Effector memory CD4-positive, alpha-beta T cell (primary cell): ENCODE data around the gene ASMTL.
"Not testable (repeated sequence)": the region's sequence is repeated elsewhere in the genome, so short reads cannot be mapped to it uniquely, and the experiment has no call there.

Experiments
- DNase-seq, 3 donors: peaks; one replicate each; pipeline ENCODE4 v3.0.0-alpha.2; 2020
- H3K27ac ChIP-seq: 2 replicates; pipeline ENCODE4 v1.7.0; 2013; ENCODE audit warnings: mild to moderate bottlenecking, low read length, moderate library complexity; ENCODE audit not compliant: insufficient read depth, poor library complexity, severe bottlenecking
- H3K27me3 ChIP-seq: replicated peaks from 2 replicates; pipeline ENCODE4 v1.7.0; 2013; ENCODE audit warnings: mild to moderate bottlenecking, low read length; ENCODE audit not compliant: insufficient read depth, control insufficient read depth, poor library complexity, severe bottlenecking
- H3K36me3 ChIP-seq: 2 replicates; pipeline ENCODE4 v1.7.0; 2013; ENCODE audit warnings: mild to moderate bottlenecking, low read length, moderate library complexity; ENCODE audit not compliant: control insufficient read depth, insufficient read depth
- H3K4me1 ChIP-seq: 2 replicates; pipeline ENCODE4 v1.7.0; 2013; ENCODE audit warnings: low read length, mild to moderate bottlenecking; ENCODE audit not compliant: control insufficient read depth, insufficient read depth, poor library complexity, severe bottlenecking
- H3K4me3 ChIP-seq: 2 replicates; pipeline ENCODE4 v1.7.0; 2013; ENCODE audit warnings: low read length, low read depth, mild to moderate bottlenecking; ENCODE audit not compliant: insufficient read depth, poor library complexity, severe bottlenecking
- H3K9me3 ChIP-seq: 2 replicates; pipeline ENCODE4 v1.7.0; 2013; ENCODE audit warnings: mild to moderate bottlenecking, low read length, moderate library complexity; ENCODE audit not compliant: control insufficient read depth

The ASMTL gene

DNA sequence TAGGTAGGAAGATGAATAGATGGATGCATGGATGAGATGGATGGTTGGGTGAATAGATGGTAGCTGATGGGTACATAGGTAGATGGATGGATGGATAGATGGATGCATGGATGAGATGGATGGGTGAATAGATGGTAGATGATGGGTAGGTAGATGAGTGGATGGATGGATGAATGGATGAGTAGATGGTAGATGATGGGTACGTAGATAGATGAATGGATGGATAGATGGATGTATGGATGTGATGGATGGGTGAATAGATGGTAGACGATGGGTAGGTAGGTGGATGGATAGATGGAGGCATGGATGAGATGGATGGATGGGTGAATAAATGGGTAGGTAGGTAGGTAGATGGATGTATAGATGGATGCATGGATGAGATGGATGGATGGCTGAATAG, 46.9 kb downstream of the ASMTL start:
- DNase-seq, H3K4me3 ChIP-seq, H3K9me3 ChIP-seq, H3K27ac ChIP-seq, H3K4me1 ChIP-seq, H3K27me3 ChIP-seq: not testable (repeated sequence)
- peaks cover 53% of the 10 kb centered on the region for H3K36me3 ChIP-seq

DNA sequence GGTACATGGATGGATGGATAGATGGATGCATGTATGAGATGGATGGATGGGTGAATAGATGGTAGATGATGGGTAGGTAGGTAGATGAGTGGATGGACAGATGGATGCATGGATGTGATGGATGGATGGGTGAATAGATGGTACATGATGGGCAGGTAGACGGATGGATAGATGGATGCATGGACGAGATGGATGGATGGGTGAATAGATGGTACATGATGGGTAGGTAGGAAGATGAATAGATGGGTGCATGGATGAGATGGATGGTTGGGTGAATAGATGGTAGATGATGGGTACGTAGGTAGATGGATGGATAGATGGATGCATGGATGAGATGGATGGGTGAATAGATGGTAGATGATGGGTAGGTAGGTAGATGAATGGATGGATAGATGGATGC, 48.8 kb downstream of the ASMTL start:
- not testable (repeated sequence) for H3K27ac ChIP-seq, H3K4me1 ChIP-seq, H3K9me3 ChIP-seq, H3K27me3 ChIP-seq, H3K4me3 ChIP-seq, DNase-seq
- H3K36me3 ChIP-seq: peaks cover 53% of the 10 kb centered on the region

- DNase-seq: no peak
- no peak overlapping the region for H3K27ac ChIP-seq
- no peaks in the 10 kb centered on the region for H3K9me3 ChIP-seq
- H3K36me3 ChIP-seq: peaks cover 53% of the 10 kb centered on the region
- H3K4me1 ChIP-seq: no peaks in the 10 kb centered on the region
- no peak overlapping the region for H3K4me3 ChIP-seq
- no peaks in the 10 kb centered on the region for H3K27me3 ChIP-seq
Measured at GRCh38 chrX:1403228-1403627, 49.5 kb downstream of the ASMTL start.

DNA sequence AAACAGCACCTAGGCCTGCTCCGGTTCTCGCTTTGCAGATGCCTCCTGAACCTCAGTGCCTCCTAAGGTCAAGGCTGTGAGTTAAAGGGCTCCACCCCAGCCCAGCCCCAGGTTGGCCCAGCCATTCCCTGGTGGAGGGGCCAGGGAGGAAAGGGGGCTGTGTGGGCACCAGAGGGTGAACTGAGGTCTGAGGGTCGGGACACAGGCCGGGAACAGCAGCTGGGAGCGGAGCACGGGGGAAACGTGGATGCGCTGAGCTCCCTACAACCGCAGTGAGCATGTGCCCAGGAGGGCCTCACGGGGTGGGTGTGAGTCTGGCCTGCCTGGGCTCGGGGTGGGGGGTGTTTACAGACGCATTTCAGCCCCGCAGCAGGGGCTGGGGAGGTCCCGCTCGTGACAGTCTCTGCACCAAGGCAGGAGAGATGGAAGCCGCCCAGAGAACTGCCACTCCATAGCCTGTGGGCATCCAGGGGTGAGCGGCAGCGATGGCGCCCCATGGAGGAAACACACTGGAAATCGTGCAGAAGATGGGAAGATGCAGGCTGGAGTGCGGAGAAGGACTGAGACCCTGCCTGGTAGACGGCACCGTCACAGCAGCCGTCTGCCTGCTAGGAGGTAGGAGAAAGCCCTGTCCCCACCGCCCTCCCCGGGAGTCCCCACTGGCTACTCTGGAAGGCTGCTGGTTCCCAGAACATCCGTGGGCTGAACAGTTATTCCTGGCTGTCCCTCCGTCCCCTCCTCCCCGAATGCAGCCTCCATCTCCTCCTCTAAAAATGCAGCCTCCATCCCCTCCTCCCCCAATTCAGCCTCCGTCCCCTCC, 50.9 kb downstream of the ASMTL start:
- peaks cover 42% of the 10 kb centered on the region for H3K36me3 ChIP-seq
- no peaks in the 10 kb centered on the region for H3K4me1 ChIP-seq
- H3K27ac ChIP-seq: no peak overlapping the region
- H3K4me3 ChIP-seq: no peak overlapping the region
- H3K9me3 ChIP-seq: no peaks in the 10 kb centered on the region
- no peak for DNase-seq
- H3K27me3 ChIP-seq: no peaks in the 10 kb centered on the region

GRCh38 chrX:1400742-1401471, 51.8 kb downstream of the ASMTL start:
- Histone ChIP-seq H3K4me3 (no peak overlapping the region), H3K9me3 (no peaks in the 10 kb centered on the region), H3K36me3 (peaks cover 33% of the 10 kb centered on the region), H3K27ac (no peak overlapping the region), H3K4me1 (no peaks in the 10 kb centered on the region), H3K27me3 (no peaks in the 10 kb centered on the region)
- DNase-seq: no peak

DNA sequence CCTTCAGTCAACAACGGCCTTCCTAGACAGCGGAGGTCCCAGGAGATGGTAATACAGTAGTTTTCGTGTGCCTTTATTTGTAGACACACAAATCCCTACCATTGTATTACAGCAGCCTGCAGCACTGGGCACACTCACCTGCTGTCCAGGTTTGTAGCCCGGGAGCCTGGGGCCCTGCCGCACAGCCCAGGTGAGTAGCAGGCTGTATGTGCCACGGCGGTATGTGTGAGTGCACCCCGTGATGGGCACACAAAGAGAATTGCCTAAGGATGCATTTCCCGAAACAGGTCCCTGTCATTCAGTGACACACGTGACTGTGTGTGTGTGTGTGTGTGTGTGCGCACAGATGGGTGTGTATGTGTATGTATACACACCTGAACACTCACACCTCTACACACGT, 52.7 kb downstream of the ASMTL start:
- H3K27me3 ChIP-seq: no peaks in the 10 kb centered on the region
- H3K36me3 ChIP-seq: peaks cover 25% of the 10 kb centered on the region
- H3K4me1 ChIP-seq: no peaks in the 10 kb centered on the region
- no peak for DNase-seq
- no peak overlapping the region for H3K27ac ChIP-seq
- no peak overlapping the region for H3K4me3 ChIP-seq
- H3K9me3 ChIP-seq: no peaks in the 10 kb centered on the region

DNA sequence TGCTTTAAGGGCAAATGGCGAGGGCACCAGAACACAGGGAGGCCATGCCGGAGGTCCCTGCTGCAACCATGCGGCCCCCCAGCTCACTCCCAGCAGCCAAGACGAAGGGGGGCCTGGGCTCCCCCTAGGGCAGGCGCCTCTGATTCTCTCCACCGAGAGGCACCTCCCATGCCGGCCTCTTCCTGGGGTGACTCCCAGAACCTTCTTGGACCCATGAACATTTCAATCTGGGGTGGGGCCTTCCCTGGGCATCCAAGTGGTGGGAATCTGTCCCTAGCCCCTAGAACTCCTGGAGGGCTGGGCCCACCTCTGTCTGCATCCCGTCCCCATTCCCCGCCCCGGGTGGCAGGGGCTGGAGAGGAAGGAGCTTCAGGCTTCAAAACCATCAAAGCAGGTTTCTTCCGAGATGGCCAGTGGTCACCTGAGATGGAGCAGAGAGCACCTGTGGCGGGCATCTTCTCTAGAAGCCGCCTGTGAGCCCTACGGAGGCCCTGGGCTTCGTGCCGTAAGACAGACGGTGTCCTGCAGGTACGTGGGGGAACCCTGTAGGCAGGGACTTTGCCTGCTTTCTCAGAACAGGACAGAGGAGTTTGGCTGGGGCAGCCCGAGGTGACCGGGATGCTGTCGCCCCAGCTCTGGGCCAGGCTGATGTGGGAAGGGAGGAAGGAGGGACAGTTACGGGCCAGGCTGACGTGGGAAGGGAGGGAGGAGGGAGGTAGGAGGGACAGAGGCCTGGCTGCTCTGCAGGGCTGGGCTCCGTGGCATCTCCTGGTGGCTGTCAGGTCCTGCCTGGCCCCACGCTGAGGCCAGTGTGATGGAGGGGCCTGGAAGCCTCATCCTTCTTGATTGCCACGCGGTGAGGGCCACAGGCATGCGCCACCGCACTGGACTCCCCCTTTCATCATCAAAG, 54.0 kb downstream of the ASMTL start:
- Histone ChIP-seq H3K4me3 (no peak overlapping the region), H3K9me3 (no peaks in the 10 kb centered on the region), H3K4me1 (no peaks in the 10 kb centered on the region), H3K27ac (no peak overlapping the region), H3K27me3 (no peaks in the 10 kb centered on the region), H3K36me3 (peaks cover 15% of the 10 kb centered on the region)
- DNase-seq: no peak

DNA sequence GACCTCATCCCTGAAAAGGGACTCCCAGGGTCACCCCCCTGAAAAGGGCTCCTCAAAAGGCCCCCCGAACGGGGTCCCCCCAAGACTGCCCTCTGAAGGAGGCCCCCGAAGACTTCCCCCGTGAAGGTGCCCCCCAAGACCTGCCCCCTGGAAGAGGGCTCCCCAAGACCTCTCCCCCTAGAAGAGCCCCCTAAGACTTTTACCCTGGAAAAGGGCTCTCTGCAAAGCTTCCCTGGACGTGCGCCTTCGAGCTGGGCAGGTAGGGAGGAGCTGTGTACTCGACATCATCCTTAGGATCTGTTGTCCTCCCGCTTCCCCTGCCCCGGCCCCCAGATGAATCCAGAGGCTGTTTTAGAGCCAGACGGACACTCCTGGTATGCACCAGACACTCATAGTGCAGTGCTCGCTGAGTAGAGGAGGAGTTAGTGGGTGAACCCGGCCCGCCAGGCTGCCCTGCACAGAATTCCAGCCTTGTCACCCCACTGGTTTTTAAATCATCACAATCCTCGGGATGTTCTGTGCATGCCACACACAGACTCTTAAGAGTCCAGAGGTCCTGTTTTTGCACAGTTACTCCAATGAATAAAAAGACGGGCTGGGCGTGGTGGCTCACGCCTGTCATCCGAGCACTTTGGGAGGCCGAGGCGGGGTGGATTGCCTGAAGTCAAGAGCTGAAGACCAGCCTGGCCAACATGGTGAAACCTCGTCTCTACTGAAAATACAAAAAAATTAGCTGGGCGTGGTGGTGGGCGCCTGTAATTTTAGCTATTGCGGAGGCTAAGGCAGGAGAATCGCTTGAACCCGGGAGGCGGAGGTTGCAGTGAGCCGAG, 55.1 kb downstream of the ASMTL start:
- no peak overlapping the region for H3K4me3 ChIP-seq
- DNase-seq: no peak

DNA sequence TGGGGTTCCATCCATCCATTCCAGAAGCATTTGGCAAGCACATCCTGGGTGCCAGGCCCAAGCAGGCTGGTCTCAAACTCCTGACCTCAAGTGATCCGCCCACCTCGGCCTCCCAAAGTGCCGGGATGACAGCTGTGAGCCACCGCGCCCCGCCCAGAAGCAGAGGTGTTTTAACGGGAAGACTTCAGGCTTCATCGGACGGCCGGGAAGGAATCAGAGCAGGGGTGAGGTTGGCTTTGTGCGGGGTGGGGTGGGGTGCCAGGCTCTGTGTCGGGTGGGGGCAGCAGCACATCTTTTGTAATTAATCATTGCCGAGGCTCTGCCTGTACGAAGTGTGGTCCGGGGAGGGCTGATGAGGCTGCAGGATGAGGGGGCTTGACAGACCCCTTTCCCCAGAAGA, 55.7 kb downstream of the ASMTL start:
- Histone ChIP-seq H3K27ac (no peak overlapping the region), H3K36me3 (peaks cover 6% of the 10 kb centered on the region), H3K27me3 (no peaks in the 10 kb centered on the region), H3K4me1 (no peaks in the 10 kb centered on the region), H3K4me3 (no peak overlapping the region), H3K9me3 (no peaks in the 10 kb centered on the region)
- no peak for DNase-seq

More for the DNA sequence above, 55.1 kb downstream of the ASMTL start:
- Histone ChIP-seq H3K27ac (no peak overlapping the region), H3K27me3 (no peaks in the 10 kb centered on the region), H3K36me3 (peaks cover 6% of the 10 kb centered on the region), H3K4me1 (no peaks in the 10 kb centered on the region), H3K9me3 (no peaks in the 10 kb centered on the region)
